ENCODE data around the gene CYP4F11. TPM values are rescaled to one million over a fixed set of nuclear protein-coding genes. Genes with fewer than 3 reads are reported as not detected.
"Not testable (repeated sequence)": the region's sequence is repeated elsewhere in the genome, so short reads cannot be mapped to it uniquely, and the experiment has no call there.

The CYP4F11 gene
- total RNA-seq, 2 donors from 2014 or later = not detected

GRCh38 chr19:15891434-15891833 lies 42.9 kb downstream of the CYP4F11 start:
- DNase-seq = no peak
- H3K9me3 ChIP-seq (ENCODE audit: control insufficient read depth, low read length, poor library complexity, severe bottlenecking) = no peaks in the 10 kb centered on the region
- no peak for ATAC-seq
- H3K27me3 Mint-ChIP-seq = peaks cover 13% of the 10 kb centered on the region
- no peaks in the 10 kb centered on the region for H3K4me1 Mint-ChIP-seq
- no peak overlapping the region for H3K27ac Mint-ChIP-seq
- no peak overlapping the region for H3K4me3 Mint-ChIP-seq
- H3K36me3 Mint-ChIP-seq (ENCODE audit: low read depth) = no peaks in the 10 kb centered on the region

DNA sequence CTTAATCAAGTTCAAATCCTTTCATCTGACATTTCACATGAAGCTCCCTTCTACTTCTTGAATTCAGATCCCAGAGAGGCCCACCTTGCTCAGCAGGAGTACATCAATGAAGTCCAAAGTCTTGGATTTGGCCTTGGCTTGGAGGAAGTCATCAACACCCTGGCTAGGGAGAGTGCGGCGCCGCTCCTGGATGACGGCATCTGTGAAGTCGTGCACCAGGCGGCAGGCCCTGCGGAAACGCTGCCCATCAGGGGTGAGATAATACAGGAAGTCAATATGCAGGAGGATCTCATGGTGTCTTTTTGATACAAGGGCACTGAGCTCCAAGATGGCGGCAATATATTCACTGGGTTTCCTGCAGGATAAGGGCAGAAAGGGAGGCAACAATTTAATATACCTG lies 45.0 kb downstream of the CYP4F11 start:
- not testable (repeated sequence) for H3K27me3 Mint-ChIP-seq; H3K4me3 Mint-ChIP-seq; H3K9me3 ChIP-seq (ENCODE audit: control insufficient read depth, low read length, poor library complexity, severe bottlenecking); ATAC-seq; H3K36me3 Mint-ChIP-seq (ENCODE audit: low read depth); DNase-seq; H3K27ac Mint-ChIP-seq; H3K4me1 Mint-ChIP-seq

DNA sequence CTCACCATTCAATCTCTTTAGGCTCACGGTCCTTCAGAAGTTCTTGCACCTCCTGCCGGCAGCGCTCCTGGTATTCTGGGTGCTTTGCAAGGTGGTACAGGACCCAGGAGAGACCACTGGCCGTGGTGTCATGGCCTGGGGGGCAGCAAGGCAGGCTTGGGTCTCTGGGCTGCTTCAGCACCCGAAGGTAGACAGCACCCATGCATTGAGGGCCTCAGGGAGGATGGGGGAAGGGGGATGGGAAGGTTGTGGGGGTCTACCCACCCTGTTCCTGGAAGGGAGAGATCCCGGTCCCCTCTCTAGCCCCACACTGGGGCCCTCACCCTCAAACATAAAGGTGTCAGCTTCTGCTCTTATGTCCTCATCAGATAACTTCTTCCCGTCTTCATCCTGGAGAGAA lies 48.4 kb downstream of the CYP4F11 start:
- Mint-ChIP-seq H3K27ac (no peak overlapping the region), H3K36me3 (ENCODE audit: low read depth) (no peaks in the 10 kb centered on the region), H3K4me1 (no peaks in the 10 kb centered on the region), H3K27me3 (peaks cover 16% of the 10 kb centered on the region), H3K4me3 (no peak overlapping the region)
- H3K9me3 ChIP-seq (ENCODE audit: control insufficient read depth, low read length, poor library complexity, severe bottlenecking) = no peaks in the 10 kb centered on the region
- ATAC-seq (no peak), DNase-seq (no peak)

- no peaks in the 10 kb centered on the region for H3K9me3 ChIP-seq (ENCODE audit: control insufficient read depth, low read length, poor library complexity, severe bottlenecking)
- DNase-seq (no peak), ATAC-seq (no peak)
- Mint-ChIP-seq H3K4me3 (no peak overlapping the region), H3K36me3 (ENCODE audit: low read depth) (no peaks in the 10 kb centered on the region), H3K27me3 (peaks cover 16% of the 10 kb centered on the region), H3K27ac (no peak overlapping the region), H3K4me1 (no peaks in the 10 kb centered on the region)
Measured at GRCh38 chr19:15885167-15885566, 49.2 kb downstream of the CYP4F11 start.

DNA sequence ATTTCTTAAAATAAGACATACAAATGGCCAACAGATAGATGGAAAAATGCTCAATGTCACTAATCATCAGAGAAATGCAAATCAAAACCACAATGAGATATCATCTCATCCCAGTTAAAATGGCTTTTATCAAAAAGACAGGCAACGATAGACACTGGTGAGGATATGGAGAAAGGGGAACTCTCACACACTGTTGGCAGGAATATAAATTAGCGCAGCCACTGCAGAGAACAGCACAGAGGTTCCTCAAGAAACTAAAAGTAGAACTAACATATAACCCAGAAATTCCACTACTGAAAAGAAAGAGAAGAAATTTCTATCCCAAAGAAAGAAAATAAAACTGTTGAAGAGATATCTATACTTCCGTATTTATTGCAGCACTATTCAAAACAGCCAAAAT lies 51.0 kb downstream of the CYP4F11 start:
- ATAC-seq, H3K27ac Mint-ChIP-seq: not testable (repeated sequence)
- peaks cover 26% of the 10 kb centered on the region for H3K27me3 Mint-ChIP-seq

DNA sequence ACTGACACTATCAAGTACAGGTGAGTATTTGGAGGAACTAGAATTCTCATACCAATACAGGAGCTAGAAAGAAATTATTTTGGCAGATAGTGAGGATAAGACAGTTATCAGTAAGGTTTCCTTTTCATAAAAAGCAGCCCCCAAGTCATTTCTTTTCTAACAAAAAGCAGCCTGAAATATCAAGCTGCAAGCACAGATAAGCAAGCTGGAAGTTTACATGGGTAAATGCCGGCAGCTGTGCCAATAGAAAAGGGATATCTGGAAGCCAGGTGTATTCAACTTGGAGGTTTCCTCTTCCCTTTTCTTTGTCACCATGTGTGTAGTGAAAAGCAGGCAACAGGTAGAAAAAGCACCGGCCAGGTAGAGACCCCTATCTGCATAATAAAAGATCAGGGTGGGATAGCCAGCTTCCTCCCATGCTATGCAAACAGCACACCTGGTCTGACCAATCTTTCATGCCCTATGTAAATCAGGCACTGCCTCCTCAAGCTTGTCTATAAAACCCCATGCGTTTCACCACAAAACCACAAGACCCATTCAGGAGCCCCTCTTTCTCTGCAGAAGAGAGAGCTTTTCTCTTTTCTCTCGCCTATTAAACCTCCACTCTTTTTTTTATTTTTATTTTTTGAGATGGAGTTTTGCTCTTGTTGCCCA lies 59.4 kb downstream of the CYP4F11 start:
- Mint-ChIP-seq H3K36me3 (ENCODE audit: low read depth) (peaks cover 3% of the 10 kb centered on the region), H3K27me3 (peaks cover 44% of the 10 kb centered on the region), H3K4me1 (no peaks in the 10 kb centered on the region), H3K4me3 (no peak overlapping the region), H3K27ac (no peak overlapping the region)
- DNase-seq (no peak), ATAC-seq (no peak)
- H3K9me3 ChIP-seq (ENCODE audit: control insufficient read depth, low read length, poor library complexity, severe bottlenecking) = no peaks in the 10 kb centered on the region

More for the DNA sequence above, 51.0 kb downstream of the CYP4F11 start:
- DNase-seq; H3K4me3 Mint-ChIP-seq; H3K4me1 Mint-ChIP-seq; H3K36me3 Mint-ChIP-seq (ENCODE audit: low read depth); H3K9me3 ChIP-seq (ENCODE audit: control insufficient read depth, low read length, poor library complexity, severe bottlenecking): not testable (repeated sequence)

- not testable (repeated sequence) for H3K36me3 Mint-ChIP-seq (ENCODE audit: low read depth); H3K4me3 Mint-ChIP-seq; DNase-seq; H3K4me1 Mint-ChIP-seq; H3K27ac Mint-ChIP-seq; ATAC-seq; H3K9me3 ChIP-seq (ENCODE audit: control insufficient read depth, low read length, poor library complexity, severe bottlenecking)
- H3K27me3 Mint-ChIP-seq = peaks cover 45% of the 10 kb centered on the region
Measured at GRCh38 chr19:15873771-15874170, 60.6 kb downstream of the CYP4F11 start.

GRCh38 chr19:15871570-15871969 lies 62.8 kb downstream of the CYP4F11 start:
- peak overlapping the region; percentile 55 for H3K4me3 Mint-ChIP-seq
- no peak overlapping the region for H3K27ac Mint-ChIP-seq
- ATAC-seq (no peak), DNase-seq (no peak)
- H3K9me3 ChIP-seq (ENCODE audit: control insufficient read depth, low read length, poor library complexity, severe bottlenecking) = no peaks in the 10 kb centered on the region
- H3K27me3 Mint-ChIP-seq = peaks cover 31% of the 10 kb centered on the region
- H3K4me1 Mint-ChIP-seq = peaks cover 8% of the 10 kb centered on the region
- H3K36me3 Mint-ChIP-seq (ENCODE audit: low read depth) = peaks cover 3% of the 10 kb centered on the region

GRCh38 chr19:15869873-15870272 lies 64.5 kb downstream of the CYP4F11 start:
- Mint-ChIP-seq H3K4me3 (no peak overlapping the region), H3K27me3 (peaks cover 18% of the 10 kb centered on the region), H3K36me3 (ENCODE audit: low read depth) (peaks cover 3% of the 10 kb centered on the region), H3K27ac (no peak overlapping the region), H3K4me1 (peaks cover 8% of the 10 kb centered on the region)
- no peaks in the 10 kb centered on the region for H3K9me3 ChIP-seq (ENCODE audit: control insufficient read depth, low read length, poor library complexity, severe bottlenecking)
- no peak for DNase-seq
- ATAC-seq = no peak

DNA sequence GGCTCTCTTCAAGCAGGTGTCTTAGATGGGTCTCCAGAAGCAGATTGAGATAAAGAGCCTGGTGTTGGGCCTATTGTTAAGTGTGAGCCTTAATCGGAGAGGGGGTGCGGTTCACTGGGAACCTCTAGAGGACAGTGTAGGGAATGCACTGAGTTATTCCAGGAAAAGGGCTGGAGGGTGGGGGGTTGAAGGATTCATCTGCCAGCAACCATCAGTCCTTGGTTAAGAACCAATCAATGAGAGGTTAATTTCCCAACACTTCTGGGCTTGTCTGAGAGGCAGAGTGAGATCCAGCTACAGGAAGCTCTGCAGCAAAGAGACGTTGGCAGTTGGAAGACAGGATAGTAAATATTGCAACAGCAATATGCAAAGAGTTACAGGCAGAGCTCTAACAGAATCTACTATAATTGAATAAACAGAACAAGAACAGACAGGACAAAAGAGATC lies 65.2 kb downstream of the CYP4F11 start:
- DNase-seq = peak in 1 of 3 donors; percentile 12
- Mint-ChIP-seq H3K4me1 (peaks cover 9% of the 10 kb centered on the region), H3K27ac (no peak overlapping the region), H3K36me3 (ENCODE audit: low read depth) (no peaks in the 10 kb centered on the region), H3K4me3 (peak overlapping the region; percentile 5), H3K27me3 (peaks cover 14% of the 10 kb centered on the region)
- peak; percentile 81 for ATAC-seq
- H3K9me3 ChIP-seq (ENCODE audit: control insufficient read depth, low read length, poor library complexity, severe bottlenecking) = no peaks in the 10 kb centered on the region

DNA sequence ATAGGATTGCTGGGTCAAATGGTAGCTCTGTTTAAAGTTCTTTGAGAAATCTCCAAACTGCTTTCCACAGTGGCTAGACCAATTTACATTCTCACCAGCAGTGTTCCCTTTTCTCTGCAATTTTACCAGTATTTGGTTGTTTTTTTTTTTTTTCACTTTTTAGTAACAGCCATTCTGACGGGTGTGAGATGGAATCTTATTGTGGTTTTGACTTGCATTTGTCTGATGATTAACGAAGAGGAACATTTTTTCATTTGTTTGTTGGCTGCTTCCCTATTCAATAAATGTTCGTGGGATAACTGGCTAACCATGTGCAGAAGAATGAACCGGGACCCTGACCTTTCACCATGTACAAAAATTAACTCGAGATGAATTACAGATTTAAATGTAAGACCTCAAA lies 67.7 kb downstream of the CYP4F11 start:
- ATAC-seq (no peak), DNase-seq (no peak)
- Mint-ChIP-seq H3K27ac (no peak overlapping the region), H3K4me1 (peaks cover 9% of the 10 kb centered on the region), H3K36me3 (ENCODE audit: low read depth) (no peaks in the 10 kb centered on the region), H3K4me3 (no peak overlapping the region), H3K27me3 (peaks cover 8% of the 10 kb centered on the region)
- H3K9me3 ChIP-seq (ENCODE audit: control insufficient read depth, low read length, poor library complexity, severe bottlenecking) = no peaks in the 10 kb centered on the region

GRCh38 chr19:15864824-15865223 lies 69.5 kb downstream of the CYP4F11 start:
- no peak overlapping the region for H3K27ac Mint-ChIP-seq
- H3K4me1 Mint-ChIP-seq = peaks cover 9% of the 10 kb centered on the region
- no peak for DNase-seq
- peaks cover 17% of the 10 kb centered on the region for H3K27me3 Mint-ChIP-seq
- no peaks in the 10 kb centered on the region for H3K9me3 ChIP-seq (ENCODE audit: control insufficient read depth, low read length, poor library complexity, severe bottlenecking)
- no peak for ATAC-seq
- no peak overlapping the region for H3K4me3 Mint-ChIP-seq
- H3K36me3 Mint-ChIP-seq (ENCODE audit: low read depth) = no peaks in the 10 kb centered on the region

DNA sequence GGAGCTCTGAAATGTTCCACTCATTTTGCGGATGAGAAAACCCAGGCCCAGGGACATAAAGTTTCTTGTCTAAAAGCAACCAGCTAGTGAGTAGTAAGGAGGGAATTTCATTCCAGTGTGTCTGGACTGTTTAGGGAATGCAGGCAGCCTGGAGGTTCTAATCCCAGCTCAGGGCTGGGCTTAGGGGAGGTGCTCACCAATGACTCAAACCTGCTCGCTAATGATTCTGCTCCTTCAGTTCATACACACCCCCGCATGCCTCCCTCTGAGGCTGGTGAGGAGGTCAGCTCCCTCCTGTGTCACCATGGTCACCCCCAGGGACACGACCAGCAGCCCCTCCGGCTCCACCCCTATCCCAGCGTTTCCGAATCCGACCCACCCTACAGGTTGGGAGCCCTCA lies 71.1 kb downstream of the CYP4F11 start:
- no peak for ATAC-seq
- H3K27me3 Mint-ChIP-seq = peaks cover 9% of the 10 kb centered on the region
- H3K9me3 ChIP-seq (ENCODE audit: control insufficient read depth, low read length, poor library complexity, severe bottlenecking) = no peaks in the 10 kb centered on the region
- no peak overlapping the region for H3K27ac Mint-ChIP-seq
- H3K4me3 Mint-ChIP-seq = no peak overlapping the region
- H3K36me3 Mint-ChIP-seq (ENCODE audit: low read depth) = no peaks in the 10 kb centered on the region
- no peak for DNase-seq
- peaks cover 2% of the 10 kb centered on the region for H3K4me1 Mint-ChIP-seq

GRCh38 chr19:15862444-15862843 lies 71.9 kb downstream of the CYP4F11 start:
- no peak overlapping the region for H3K27ac Mint-ChIP-seq
- H3K9me3 ChIP-seq (ENCODE audit: control insufficient read depth, low read length, poor library complexity, severe bottlenecking) = no peaks in the 10 kb centered on the region
- H3K36me3 Mint-ChIP-seq (ENCODE audit: low read depth) = no peaks in the 10 kb centered on the region
- no peak overlapping the region for H3K4me3 Mint-ChIP-seq
- peaks cover 9% of the 10 kb centered on the region for H3K27me3 Mint-ChIP-seq
- no peak for ATAC-seq
- H3K4me1 Mint-ChIP-seq = peaks cover 2% of the 10 kb centered on the region
- no peak for DNase-seq

Measured in T-helper 17 cell (primary cell).